Endothelial cell of umbilical vein (primary cell): ENCODE measurements around the gene ACBD7. TPM values are rescaled to one million over a fixed set of nuclear protein-coding genes. Genes with fewer than 3 reads are reported as not detected.

Experiments
- Bru-seq: library from RNA; stranded (reverse); fragments of 400-500 nt; gene quantifications from one replicate; lab custom pipeline; 2021; lab: Mats Ljungman, UMichigan
- BruChase-seq, 2 experiments: library from RNA; stranded (reverse); fragments of 400-500 nt; gene quantifications; one replicate each; lab custom pipeline; 2021; lab: Mats Ljungman, UMichigan
- BruUV-seq: library from RNA; stranded (reverse); fragments of 400-500 nt; replicated peaks from 2 replicates; lab custom pipeline; 2021; lab: Mats Ljungman, UMichigan
- CTCF ChIA-PET: fragments of 300-600, 350-600 bp; sonication (Branson Sonifier 250); formaldehyde crosslinking; loops from one replicate; lab custom pipeline; 2021; ENCODE audit warnings: antibody characterized with exemption, inconsistent platforms; lab: Charles Lee
- POLR2A ChIA-PET: fragments of 300-600, 350-600 bp; sonication (Branson Sonifier 250); formaldehyde crosslinking; loops from one replicate; lab custom pipeline; 2021; ENCODE audit warnings: antibody characterized with exemption, inconsistent platforms; lab: Charles Lee
- DNase-seq: peaks from one replicate; pipeline ENCODE4 v3.0.0-alpha.2; 2011; ENCODE audit warnings: low read depth, low spot score
- FAIRE-seq: peaks from 2 replicates; lab custom pipeline; 2011; peaks lifted over from hg19 to GRCh38; lab: Jason Lieb, UNC
- H2AFZ ChIP-seq: 2 replicates; pipeline ENCODE4 v1.6.0; 2012; ENCODE audit warnings: low read depth, low read length, control low read depth, inconsistent platforms
- H3K27ac ChIP-seq: 2 replicates; pipeline ENCODE4 v1.5.1; 2011; ENCODE audit warnings: low read depth, mild to moderate bottlenecking, control low read depth, low read length, moderate library complexity; ENCODE audit not compliant: insufficient read depth
- H3K27me3 ChIP-seq, 2 experiments: 2 replicates each; pipeline versions ENCODE4 v1.6.0 to v1.6.1; 2011; ENCODE audit warnings: low read length in 2 of 2, mixed read lengths in 1 of 2; ENCODE audit not compliant: control insufficient read depth in 2 of 2, insufficient read depth in 2 of 2
- H3K36me3 ChIP-seq, 2 experiments: 2 replicates in 1 of 2; 3 replicates in 1 of 2; pipeline ENCODE4 v1.5.1; 2011; ENCODE audit warnings: low read length in 2 of 2, mild to moderate bottlenecking in 1 of 2, moderate library complexity in 1 of 2; ENCODE audit not compliant: control insufficient read depth in 2 of 2, insufficient read depth in 2 of 2; ENCODE audit errors: extremely low read depth in 1 of 2
- H3K4me1 ChIP-seq: 3 replicates; pipeline ENCODE4 v1.5.1; 2011; ENCODE audit warnings: mild to moderate bottlenecking, low read length; ENCODE audit not compliant: control insufficient read depth, insufficient read depth; ENCODE audit errors: extremely low read depth
- H3K4me2 ChIP-seq: 2 replicates; pipeline ENCODE4 v1.6.1; 2011; ENCODE audit warnings: low read length, control low read depth, mixed read lengths; ENCODE audit not compliant: insufficient read depth
- H3K4me3 ChIP-seq, 3 experiments: fragments of 200-600 bp in 1 of 3; sonication (generic), shearing (Covaris generic) in 1 of 3; replicated peaks in 1 of 3; 2 replicates each; pipeline ENCODE4 v1.5.1; 2011 to 2016; ENCODE audit warnings: control low read depth in 3 of 3, low read length in 3 of 3, mild to moderate bottlenecking in 2 of 3, inconsistent platforms in 1 of 3, low read depth in 1 of 3, moderate library complexity in 1 of 3; ENCODE audit not compliant: insufficient read depth in 1 of 3
- H3K79me2 ChIP-seq: 2 replicates; pipeline ENCODE4 v1.6.0; 2012; ENCODE audit warnings: low read length, inconsistent platforms; ENCODE audit not compliant: control insufficient read depth, insufficient read depth
- H3K9ac ChIP-seq: replicated peaks from 2 replicates; pipeline ENCODE3; 2011; ENCODE audit warnings: low read length, control low read depth; ENCODE audit not compliant: insufficient read depth; ENCODE audit errors: extremely low read depth
- H3K9me1 ChIP-seq: replicated peaks from 3 replicates; pipeline ENCODE4 v1.6.0; 2011; ENCODE audit warnings: mild to moderate bottlenecking, low read length; ENCODE audit not compliant: control insufficient read depth, insufficient read depth; ENCODE audit errors: extremely low read depth
- H3K9me3 ChIP-seq: replicated peaks from 2 replicates; pipeline ENCODE4 v1.5.1; 2012; ENCODE audit warnings: low read length, inconsistent platforms; ENCODE audit not compliant: control insufficient read depth, insufficient read depth
- H4K20me1 ChIP-seq: replicated peaks from 2 replicates; pipeline ENCODE3; 2011; ENCODE audit warnings: mild to moderate bottlenecking, low read length; ENCODE audit not compliant: control insufficient read depth, insufficient read depth; ENCODE audit errors: extremely low read depth
- EZH2 ChIP-seq: IDR thresholded peaks from 2 replicates; pipeline ENCODE4 v1.6.1; 2012; ENCODE audit warnings: borderline replicate concordance, low read depth, mild to moderate bottlenecking, moderate library complexity, low read length, inconsistent platforms; ENCODE audit not compliant: severe bottlenecking
- FOS ChIP-seq: IDR thresholded peaks from 2 replicates; pipeline ENCODE4 v1.6.1; 2011; ENCODE audit warnings: mild to moderate bottlenecking, low read length, moderate library complexity, borderline replicate concordance; ENCODE audit not compliant: insufficient read depth
- GATA2 ChIP-seq: IDR thresholded peaks from 2 replicates; pipeline ENCODE4 v1.7.0; 2011; ENCODE audit warnings: low read depth, mild to moderate bottlenecking, moderate library complexity, mixed read lengths, low read length; ENCODE audit not compliant: insufficient read length, insufficient read depth
- JUN ChIP-seq: IDR thresholded peaks from 2 replicates; pipeline ENCODE4 v1.6.1; 2011; ENCODE audit warnings: borderline replicate concordance, low read depth; ENCODE audit not compliant: insufficient read length, insufficient read depth
- MYC ChIP-seq: IDR thresholded peaks from one replicate; pipeline ENCODE4 v1.6.1; 2011; ENCODE audit warnings: mild to moderate bottlenecking, low read depth, low read length
- POLR2A ChIP-seq: IDR thresholded peaks from 2 replicates; pipeline ENCODE4 v1.6.1; 2012; ENCODE audit warnings: low read depth, mild to moderate bottlenecking, control low read depth, low read length
- POLR2AphosphoS5 ChIP-seq: IDR thresholded peaks from 2 replicates; pipeline ENCODE4 v1.6.1; 2012; ENCODE audit warnings: low read depth, mild to moderate bottlenecking, control low read depth, low read length, moderate library complexity; ENCODE audit not compliant: insufficient read depth
- dilution Hi-C: fragments of 300-500 bp; cut with MboI; formaldehyde crosslinking; loops from one replicate; pipeline ENCODE4 v1.15.0; 2019; ENCODE audit warnings: low sequenced_read_pairs; ENCODE audit not compliant: extremely low pct_ligation_motif_present
- intact Hi-C: fragments of 100-400 bp; cut with micrococcal nuclease; formaldehyde crosslinking; loops from one replicate; pipeline ENCODE4 v1.10.0; 2022
- long read RNA-seq: library from polyadenylated mRNA; stranded (forward); transcript quantifications from one replicate; pipeline ENCODE4 v2.0.0, GENCODE V29; 2021
- polyA minus RNA-seq, 3 experiments: library from RNA; depleted of rRNA, polyadenylated mRNA; stranded (reverse); fragments of >200 nt; gene quantifications; 1 replicate in 1 of 3; 2 replicates in 2 of 3; pipeline ENCODE4 v1.2.3, GENCODE V29; 2011
- polyA plus RNA-seq, 4 experiments: library from polyadenylated mRNA; depleted of rRNA in 3 of 4; stranded (reverse) in 3 of 4; unstranded in 1 of 4; fragments of >200 nt; gene quantifications; 2 replicates each; pipeline versions ENCODE4 v1.2.1 to v1.2.3, GENCODE V29; 2011 to 2012; ENCODE audit warnings: missing spikeins in 1 of 4
- total RNA-seq: library from RNA; stranded (reverse); gene quantifications from 2 replicates; pipeline ENCODE4 v1.2.3, GENCODE V29; 2021
- TF ChIP-seq, protein P1 (sequence below): IDR thresholded peaks from 2 replicates; pipeline ENCODE4 v1.6.1; 2011; ENCODE audit not compliant: insufficient read depth, insufficient read length
- TF ChIP-seq, protein P2 (sequence below), 2 donors: IDR thresholded peaks; 1 replicate in 1 of 2; 2 replicates in 1 of 2; pipeline ENCODE4 v1.5.1; 2011; ENCODE audit warnings: low read length in 2 of 2, mild to moderate bottlenecking in 2 of 2, moderate library complexity in 2 of 2, control low read depth in 1 of 2, inconsistent platforms in 1 of 2, low read depth in 1 of 2; ENCODE audit not compliant: insufficient read depth in 1 of 2; ENCODE audit errors: extremely low read depth in 1 of 2

ACBD7 gene
- total RNA-seq (1.7 and 2.8 TPM in 2 replicates), polyA plus RNA-seq (1.2 TPM in 2 replicates), polyA minus RNA-seq (0.74 and 0.90 TPM in 2 replicates), Bru-seq, nascent RNA (percentile 30 among the genes with signal in this experiment), BruChase-seq, experiment 1, labeled RNA remaining after a 6-hour chase (percentile 51 among the genes with signal in this experiment), BruChase-seq, experiment 2, labeled RNA remaining after a 2-hour chase (percentile 34 among the genes with signal in this experiment)
- 1.4 and 1.5 TPM in 2 replicates for polyA plus RNA-seq (2011; cell fraction: cytosol; rRNA removed)
- 1.4 and 1.8 TPM in 2 replicates for polyA plus RNA-seq (2011; cell fraction: nucleus; rRNA removed)
- polyA plus RNA-seq (2012), result 0.61 and 1.4 TPM in 2 replicates
- not detected for polyA minus RNA-seq (2011; cell fraction: cytosol; rRNA and poly(A)+ RNA removed)
- polyA minus RNA-seq (2011; cell fraction: nucleus; rRNA and poly(A)+ RNA removed), result 0.43 and 1.6 TPM in 2 replicates
- long read RNA-seq, result 0 reads

DNA sequence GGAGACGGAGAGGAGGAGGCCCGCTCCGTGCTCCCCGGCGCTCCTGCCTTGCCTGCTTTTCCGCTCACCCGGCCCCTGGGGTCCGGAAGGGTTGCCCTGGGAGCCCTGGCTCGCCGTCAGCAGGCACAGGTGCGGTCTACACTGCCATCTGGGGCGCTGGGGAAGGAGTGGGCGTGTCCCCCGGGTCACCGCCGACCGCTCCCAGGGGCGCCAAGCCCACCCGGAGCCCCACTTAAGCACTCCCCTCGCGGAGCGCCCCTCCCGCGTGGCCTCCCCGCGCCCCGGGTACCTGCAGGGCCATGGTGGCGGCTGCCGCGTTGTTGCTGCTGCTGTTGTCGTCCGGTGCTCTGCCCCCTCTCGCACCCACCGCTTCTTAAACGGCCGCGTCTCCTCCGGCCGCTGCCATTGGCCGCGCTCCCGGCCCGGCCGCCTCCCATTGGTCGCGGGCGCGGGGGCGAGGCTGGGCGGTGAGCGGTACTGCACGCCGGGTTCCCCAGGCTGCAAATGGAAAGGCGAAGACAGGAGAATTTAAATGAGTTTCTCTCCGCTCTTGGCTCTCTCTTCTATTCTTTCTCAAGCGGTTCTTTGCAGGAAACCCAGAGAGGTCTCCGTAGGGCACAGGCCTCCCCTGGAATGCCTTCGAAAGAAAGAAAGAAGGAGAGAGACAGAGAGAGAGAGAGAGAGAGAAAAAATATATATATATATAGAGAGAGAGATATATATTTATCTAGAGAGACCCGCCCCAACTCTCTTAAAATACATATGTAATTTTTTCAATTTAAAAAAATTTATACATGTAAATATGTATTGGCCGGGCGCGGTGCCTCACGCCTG is at the start of gene ACBD7:
Gene ACBD7 (minus strand): TSS at position 349 of the 834 bp plus-strand sequence. CDS start 48 bp downstream, at position 301.
- dilution Hi-C loops, result no loop called here
- no TSS peak for BruUV-seq
- POLR2A ChIA-PET, result no interaction called here
- H3K4me2 ChIP-seq, result peak within 1 kb of the TSS; percentile 69
- H3K9ac ChIP-seq, result no peak within 1 kb of the TSS
- no peaks in the 10 kb centered on the region for H3K36me3 ChIP-seq
- no peaks in the 10 kb centered on the region for H3K9me3 ChIP-seq
- FAIRE-seq, result peak; percentile 67
- H3K27me3 ChIP-seq, result no peaks in the 10 kb centered on the region
- H3K4me1 ChIP-seq, result peaks cover 12% of the 10 kb centered on the region
- peak; percentile 86 for DNase-seq
- H3K4me3 ChIP-seq, result peak within 1 kb of the TSS; percentile 49 to 62 (median 57)
- no peaks in the 10 kb centered on the region for H3K9me1 ChIP-seq
- no peaks in the 10 kb centered on the region for H4K20me1 ChIP-seq
- no peaks in the 10 kb centered on the region for H3K79me2 ChIP-seq
- TF ChIP-seq, protein P1, sequence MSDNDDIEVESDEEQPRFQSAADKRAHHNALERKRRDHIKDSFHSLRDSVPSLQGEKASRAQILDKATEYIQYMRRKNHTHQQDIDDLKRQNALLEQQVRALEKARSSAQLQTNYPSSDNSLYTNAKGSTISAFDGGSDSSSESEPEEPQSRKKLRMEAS, result no peak
- TF ChIP-seq POLR2AphosphoS5 (no peak), EZH2 (no peak), POLR2A (no peak), FOS (no peak), GATA2 (no peak), MYC (no peak), JUN (no peak)
- TF ChIP-seq, protein P2, sequence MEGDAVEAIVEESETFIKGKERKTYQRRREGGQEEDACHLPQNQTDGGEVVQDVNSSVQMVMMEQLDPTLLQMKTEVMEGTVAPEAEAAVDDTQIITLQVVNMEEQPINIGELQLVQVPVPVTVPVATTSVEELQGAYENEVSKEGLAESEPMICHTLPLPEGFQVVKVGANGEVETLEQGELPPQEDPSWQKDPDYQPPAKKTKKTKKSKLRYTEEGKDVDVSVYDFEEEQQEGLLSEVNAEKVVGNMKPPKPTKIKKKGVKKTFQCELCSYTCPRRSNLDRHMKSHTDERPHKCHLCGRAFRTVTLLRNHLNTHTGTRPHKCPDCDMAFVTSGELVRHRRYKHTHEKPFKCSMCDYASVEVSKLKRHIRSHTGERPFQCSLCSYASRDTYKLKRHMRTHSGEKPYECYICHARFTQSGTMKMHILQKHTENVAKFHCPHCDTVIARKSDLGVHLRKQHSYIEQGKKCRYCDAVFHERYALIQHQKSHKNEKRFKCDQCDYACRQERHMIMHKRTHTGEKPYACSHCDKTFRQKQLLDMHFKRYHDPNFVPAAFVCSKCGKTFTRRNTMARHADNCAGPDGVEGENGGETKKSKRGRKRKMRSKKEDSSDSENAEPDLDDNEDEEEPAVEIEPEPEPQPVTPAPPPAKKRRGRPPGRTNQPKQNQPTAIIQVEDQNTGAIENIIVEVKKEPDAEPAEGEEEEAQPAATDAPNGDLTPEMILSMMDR (IDR thresholded peaks at IDR 0.05; ENCODE audit: extremely low read depth in 1 of 2, insufficient read depth in 1 of 2, low read depth in 1 of 2, low read length in 2 of 2), result peak in 1 of 2 donors; percentile 31
- CTCF ChIA-PET, result no interaction called here
- no peak within 1 kb of the TSS for H3K27ac ChIP-seq
- intact Hi-C loops, result loop anchor here (10.0 kb wide), 2 partner anchors 214 to 594 kb away; partner anchors contain the start of gene SUV39H2
- H2AFZ ChIP-seq, result peak within 1 kb of the TSS; percentile 92
